Measurements from ENCODE around the gene PDZRN4.

DNA sequence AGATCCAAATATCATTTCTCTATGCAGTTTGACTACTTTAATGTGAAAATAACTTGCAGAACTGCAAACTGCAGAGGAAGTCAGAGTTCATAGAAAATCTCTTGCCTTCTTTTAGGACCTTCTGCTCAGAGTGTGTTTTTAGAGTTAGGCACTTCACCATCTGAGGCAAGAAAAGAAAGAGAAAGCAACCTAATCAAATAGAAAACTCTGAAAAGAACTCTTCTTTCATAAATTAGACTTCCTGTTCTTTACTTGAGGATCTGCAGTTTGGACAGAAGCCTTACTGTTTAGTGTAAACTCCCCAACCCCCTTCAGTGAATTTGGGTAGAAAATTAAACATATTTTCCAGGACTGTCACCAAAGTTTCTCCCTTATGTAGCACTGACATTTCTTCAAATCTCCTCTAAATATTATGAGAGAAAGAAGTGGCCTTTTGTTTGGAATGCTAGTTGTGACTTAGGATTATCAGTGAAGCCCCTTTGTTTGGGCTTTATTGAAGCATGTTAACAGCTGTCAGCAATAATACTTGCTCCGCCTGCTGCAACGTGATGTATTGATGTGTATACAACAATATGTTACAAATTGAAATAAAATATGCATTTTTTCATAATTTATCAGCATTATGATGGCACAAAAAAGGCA, 99.5 kb downstream of the PDZRN4 start:
- TF ChIP-seq EP300 (IDR thresholded peaks at IDR 0.05): no peak
- no peak for TF ChIP-seq POLR2AphosphoS5 (IDR thresholded peaks at IDR 0.05)
- TF ChIP-seq, protein P1, sequence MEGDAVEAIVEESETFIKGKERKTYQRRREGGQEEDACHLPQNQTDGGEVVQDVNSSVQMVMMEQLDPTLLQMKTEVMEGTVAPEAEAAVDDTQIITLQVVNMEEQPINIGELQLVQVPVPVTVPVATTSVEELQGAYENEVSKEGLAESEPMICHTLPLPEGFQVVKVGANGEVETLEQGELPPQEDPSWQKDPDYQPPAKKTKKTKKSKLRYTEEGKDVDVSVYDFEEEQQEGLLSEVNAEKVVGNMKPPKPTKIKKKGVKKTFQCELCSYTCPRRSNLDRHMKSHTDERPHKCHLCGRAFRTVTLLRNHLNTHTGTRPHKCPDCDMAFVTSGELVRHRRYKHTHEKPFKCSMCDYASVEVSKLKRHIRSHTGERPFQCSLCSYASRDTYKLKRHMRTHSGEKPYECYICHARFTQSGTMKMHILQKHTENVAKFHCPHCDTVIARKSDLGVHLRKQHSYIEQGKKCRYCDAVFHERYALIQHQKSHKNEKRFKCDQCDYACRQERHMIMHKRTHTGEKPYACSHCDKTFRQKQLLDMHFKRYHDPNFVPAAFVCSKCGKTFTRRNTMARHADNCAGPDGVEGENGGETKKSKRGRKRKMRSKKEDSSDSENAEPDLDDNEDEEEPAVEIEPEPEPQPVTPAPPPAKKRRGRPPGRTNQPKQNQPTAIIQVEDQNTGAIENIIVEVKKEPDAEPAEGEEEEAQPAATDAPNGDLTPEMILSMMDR (IDR thresholded peaks at IDR 0.05): no peak
- no peak for TF ChIP-seq POLR2A (IDR thresholded peaks at IDR 0.05)
